ENCODE data around the gene PSMD6. TPM values are rescaled to one million over a fixed set of nuclear protein-coding genes. Genes with fewer than 3 reads are reported as not detected.

PSMD6 gene
- total and polyA plus RNA-seq, 10 of the 15 experiments (the other 5 are each of a cell fraction or from before 2014, with no cell fraction given): 68.7 to 199 (median 106) TPM

DNA sequence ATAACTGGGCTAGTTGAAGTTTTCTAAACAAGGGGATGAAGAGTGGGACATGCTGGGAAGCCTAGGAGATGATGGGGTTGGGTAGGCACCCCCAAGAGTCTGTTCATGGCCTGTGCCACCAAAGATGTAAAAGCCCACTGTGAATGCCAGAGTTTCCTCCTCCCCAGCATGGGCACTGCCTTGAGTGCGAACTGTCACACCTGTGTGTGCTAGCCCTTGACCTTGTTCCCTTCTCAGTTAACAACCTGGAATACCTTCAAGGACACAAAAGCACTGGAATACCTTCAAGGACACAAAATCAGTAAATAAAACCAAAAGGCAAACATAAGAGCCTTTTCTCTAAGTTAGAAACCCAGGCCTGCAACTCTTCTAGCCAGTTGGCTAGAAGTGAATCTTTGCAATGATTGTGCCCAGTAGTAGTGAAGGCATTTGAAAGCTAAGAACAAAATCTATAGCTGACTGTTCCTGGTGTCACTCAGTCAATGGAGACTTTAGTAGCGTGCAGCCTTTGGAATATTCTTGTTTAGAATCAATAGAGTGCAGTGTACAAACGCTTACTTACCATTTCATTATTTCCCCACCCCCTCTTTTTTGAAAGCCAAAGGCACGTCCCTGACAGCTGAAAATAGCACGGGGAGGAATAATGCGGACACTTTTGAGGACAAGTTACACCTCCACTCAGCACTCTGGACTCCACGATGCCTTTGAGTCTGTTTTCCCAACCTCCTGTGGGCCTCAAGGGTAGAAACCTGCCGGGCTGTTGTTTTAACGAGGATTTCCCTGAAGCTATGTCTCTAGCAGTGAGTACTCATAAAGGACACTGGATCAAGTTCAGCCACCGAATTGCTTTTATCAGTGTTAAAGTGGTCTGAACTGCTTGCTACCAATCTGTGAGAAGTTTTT is 24.2 kb downstream of the PSMD6 start:
- DNase-seq (ENCODE audit: low read depth, low spot score): no peak
- no peak for ATAC-seq
- no peak overlapping the region for H3K27ac ChIP-seq (ENCODE audit: control insufficient read depth, insufficient read depth)
- H3K4me2 ChIP-seq (ENCODE audit: control insufficient read depth, insufficient read depth): no peak overlapping the region
- H3K9me3 ChIP-seq (replicated peaks; ENCODE audit: control insufficient read depth, insufficient read depth, low read length): no peaks in the 10 kb centered on the region
- 93% methylated on average over 10 of the region's 10 CpGs for WGBS (ENCODE audit: insufficient coverage, insufficient replicate concordance, low lambda C conversion rate, missing lambda C conversion rate)
- ChIA-PET POLR2A (no interaction called here), CTCF (interaction anchor here (2.9 kb wide), 1 partner anchor 9 kb away, joined by 16 read pairs; no protein-coding TSS in a partner anchor), RAD21 (ENCODE audit: unreplicated experiment) (no interaction called here), SMC1A (ENCODE audit: uncharacterized antibody, unreplicated experiment) (interaction anchor here (1.5 to 1.9 kb wide), 2 partner anchors 9 to 20 kb away, joined by 4 to 6 read pairs; no protein-coding TSS in a partner anchor)
- H3K9ac ChIP-seq (ENCODE audit: control insufficient read depth, insufficient read depth, low read length): no peak overlapping the region
- H4K20me1 ChIP-seq (ENCODE audit: control insufficient read depth, insufficient read depth): no peaks in the 10 kb centered on the region
- H3K79me2 ChIP-seq (ENCODE audit: control insufficient read depth, insufficient read depth, low read length): no peaks in the 10 kb centered on the region
- TF ChIP-seq, protein P1, sequence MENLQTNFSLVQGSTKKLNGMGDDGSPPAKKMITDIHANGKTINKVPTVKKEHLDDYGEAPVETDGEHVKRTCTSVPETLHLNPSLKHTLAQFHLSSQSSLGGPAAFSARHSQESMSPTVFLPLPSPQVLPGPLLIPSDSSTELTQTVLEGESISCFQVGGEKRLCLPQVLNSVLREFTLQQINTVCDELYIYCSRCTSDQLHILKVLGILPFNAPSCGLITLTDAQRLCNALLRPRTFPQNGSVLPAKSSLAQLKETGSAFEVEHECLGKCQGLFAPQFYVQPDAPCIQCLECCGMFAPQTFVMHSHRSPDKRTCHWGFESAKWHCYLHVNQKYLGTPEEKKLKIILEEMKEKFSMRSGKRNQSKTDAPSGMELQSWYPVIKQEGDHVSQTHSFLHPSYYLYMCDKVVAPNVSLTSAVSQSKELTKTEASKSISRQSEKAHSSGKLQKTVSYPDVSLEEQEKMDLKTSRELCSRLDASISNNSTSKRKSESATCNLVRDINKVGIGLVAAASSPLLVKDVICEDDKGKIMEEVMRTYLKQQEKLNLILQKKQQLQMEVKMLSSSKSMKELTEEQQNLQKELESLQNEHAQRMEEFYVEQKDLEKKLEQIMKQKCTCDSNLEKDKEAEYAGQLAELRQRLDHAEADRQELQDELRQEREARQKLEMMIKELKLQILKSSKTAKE (IDR thresholded peaks at IDR 0.05; ENCODE audit: low read depth, poor library complexity, severe bottlenecking): no peak
- TF ChIP-seq TCF12 (IDR thresholded peaks at IDR 0.05; ENCODE audit: low read depth, low read length): no peak
- TF ChIP-seq RB1 (IDR thresholded peaks at IDR 0.05; ENCODE audit: borderline replicate concordance): no peak
- no peak for TF ChIP-seq MYB (IDR thresholded peaks at IDR 0.05; ENCODE audit: borderline replicate concordance, low read depth, low read length)
- no peak for TF ChIP-seq TBL1XR1 (IDR thresholded peaks at IDR 0.05; ENCODE audit: low read depth, low read length)
- no peak for TF ChIP-seq CHD2 (IDR thresholded peaks at IDR 0.05; ENCODE audit: borderline replicate concordance, low read depth, low read length)
- no peak for TF ChIP-seq CREM (IDR thresholded peaks at IDR 0.05; ENCODE audit: low read depth)
- no peak for TF ChIP-seq LARP7 (IDR thresholded peaks at IDR 0.05)
- no peak for TF ChIP-seq CREB1 (IDR thresholded peaks at IDR 0.05; ENCODE audit: low read depth)
- no peak for TF ChIP-seq RELA (IDR thresholded peaks at IDR 0.05; ENCODE audit: borderline replicate concordance, partially characterized antibody)
- no peak for TF ChIP-seq SMAD5 (IDR thresholded peaks at IDR 0.05; ENCODE audit: low read depth)
- TF ChIP-seq KLF5 (IDR thresholded peaks at IDR 0.05; ENCODE audit: partially characterized antibody): no peak
- no peak for TF ChIP-seq SREBF2 (IDR thresholded peaks at IDR 0.05; ENCODE audit: low read length)
- TF ChIP-seq FOS (IDR thresholded peaks at IDR 0.05; ENCODE audit: borderline replicate concordance, extremely low read depth, insufficient read length): no peak
- H3K36me3 ChIP-seq (ENCODE audit: control insufficient read depth in 2 of 2, insufficient read depth in 2 of 2, low read length in 1 of 2): peaks cover 13 to 29% of the 10 kb centered on the region in 2 experiments; a peak in 3 of 4 replicates
- BruUV-seq (replicated peaks): no TSS peak
- in situ Hi-C loops (cut with MboI) (no loop called here), intact Hi-C loops (cut with micrococcal nuclease; ENCODE audit: unreplicated experiment) (no loop called here)
- H2AFZ ChIP-seq (ENCODE audit: control insufficient read depth, low read depth, low read length): no peak overlapping the region
- H3K27me3 ChIP-seq (replicated peaks in 1 of 2; ENCODE audit: control insufficient read depth in 2 of 2, insufficient read depth in 2 of 2, low read length in 1 of 2): no peaks in the 10 kb centered on the region
- no peak for FAIRE-seq
- no peak overlapping the region for H3K4me3 ChIP-seq
- no peaks in the 10 kb centered on the region for H3K4me1 ChIP-seq (ENCODE audit: control insufficient read depth, insufficient read depth, low read length)
